ENCODE results near the gene REPS1.
A peak's percentile ranks its signal among the peaks of the same experiment; 100 is the strongest.
"Not testable (repeated sequence)": the region's sequence is repeated elsewhere in the genome, so short reads cannot be mapped to it uniquely, and the experiment has no call there.

REPS1 gene

DNA sequence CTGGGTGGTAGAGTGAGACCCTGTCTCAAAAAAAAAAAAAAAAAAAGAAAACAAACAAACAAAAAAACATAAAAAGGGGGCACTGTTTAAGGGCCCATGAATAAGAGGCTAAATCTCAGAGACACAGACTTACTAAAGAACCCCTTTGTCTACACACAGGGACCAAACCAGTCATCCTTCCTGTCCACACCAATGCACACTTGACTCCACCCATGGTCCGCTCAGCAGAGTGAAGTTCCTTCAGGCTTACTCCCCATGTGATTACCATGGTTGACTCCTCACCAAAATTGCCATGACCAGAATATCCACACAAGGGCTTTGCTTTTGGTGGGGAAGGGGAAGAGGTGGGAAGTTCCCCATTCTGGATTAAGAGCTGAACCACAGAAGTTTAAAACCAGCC lies 19.4 kb upstream of the REPS1 start:
- FAIRE-seq (no peak), DNase-seq (ENCODE audit: insufficient read length, low spot score) (no peak)
- TF ChIP-seq POLR2AphosphoS5 (IDR thresholded peaks at IDR 0.05; ENCODE audit: low read depth, low read length) = no peak
- no peak for TF ChIP-seq TAF1 (IDR thresholded peaks at IDR 0.05; ENCODE audit: low read depth, low read length)
- TF ChIP-seq POLR2A (IDR thresholded peaks at IDR 0.05; ENCODE audit: low read depth, low read length) = no peak
- no peak for TF ChIP-seq SPI1 (IDR thresholded peaks at IDR 0.05; ENCODE audit: low read depth, low read length)
- no peak for TF ChIP-seq POU2F2 (IDR thresholded peaks at IDR 0.05; ENCODE audit: low read depth, low read length)
- no peak for TF ChIP-seq PAX5 (IDR thresholded peaks at IDR 0.05; ENCODE audit: insufficient read depth, low read length, severe bottlenecking)

DNA sequence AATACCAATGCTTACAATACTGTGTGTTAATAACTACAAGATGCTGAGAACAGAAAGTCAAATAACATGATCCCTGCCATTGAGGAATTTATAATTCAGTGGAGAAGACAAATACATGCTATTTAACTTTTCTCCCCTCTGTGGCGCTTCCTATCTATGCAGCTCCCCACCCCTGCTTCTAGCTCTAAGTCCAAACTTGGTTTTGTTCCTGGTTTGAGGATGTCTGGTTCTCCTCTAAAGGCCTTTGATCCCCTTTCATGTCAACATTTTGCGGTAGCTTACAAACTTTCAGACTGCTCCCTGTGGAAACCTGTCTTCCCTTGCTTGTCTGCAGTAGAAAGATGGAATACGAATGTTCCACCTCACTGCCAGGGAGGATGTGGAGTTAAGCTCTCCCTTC lies 18.4 kb upstream of the REPS1 start:
- TF ChIP-seq SPI1 (IDR thresholded peaks at IDR 0.05; ENCODE audit: low read depth, low read length) = no peak
- TF ChIP-seq TAF1 (IDR thresholded peaks at IDR 0.05; ENCODE audit: low read depth, low read length) = no peak
- FAIRE-seq (no peak), DNase-seq (ENCODE audit: insufficient read length, low spot score) (no peak)

DNA sequence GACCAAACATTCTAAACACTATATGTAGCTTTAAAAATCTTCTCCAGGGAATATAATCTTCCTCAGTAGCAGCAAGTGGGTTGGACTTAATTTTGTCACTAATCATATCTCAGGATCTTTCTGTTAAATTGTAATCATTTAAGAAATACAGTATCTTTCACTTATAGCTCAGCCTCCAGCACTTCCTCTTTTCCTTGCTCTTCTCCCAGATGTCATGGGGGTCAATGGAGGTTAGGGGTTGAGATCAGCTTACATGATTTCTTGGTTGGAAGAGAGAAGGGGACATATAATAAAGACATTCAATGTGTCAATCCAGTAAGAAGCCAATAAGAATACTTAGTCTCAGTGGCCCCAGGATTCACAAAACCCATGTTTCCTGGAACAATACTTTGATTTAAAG lies 15.7 kb upstream of the REPS1 start:
- TF ChIP-seq SPI1 (IDR thresholded peaks at IDR 0.05; ENCODE audit: low read depth, low read length) (peak; percentile 81), POLR2A (IDR thresholded peaks at IDR 0.05; ENCODE audit: low read depth, low read length) (no peak), TAF1 (IDR thresholded peaks at IDR 0.05; ENCODE audit: low read depth, low read length) (no peak), POLR2AphosphoS5 (IDR thresholded peaks at IDR 0.05; ENCODE audit: low read depth, low read length) (no peak)
- DNase-seq (ENCODE audit: insufficient read length, low spot score) (no peak), FAIRE-seq (no peak)

DNA sequence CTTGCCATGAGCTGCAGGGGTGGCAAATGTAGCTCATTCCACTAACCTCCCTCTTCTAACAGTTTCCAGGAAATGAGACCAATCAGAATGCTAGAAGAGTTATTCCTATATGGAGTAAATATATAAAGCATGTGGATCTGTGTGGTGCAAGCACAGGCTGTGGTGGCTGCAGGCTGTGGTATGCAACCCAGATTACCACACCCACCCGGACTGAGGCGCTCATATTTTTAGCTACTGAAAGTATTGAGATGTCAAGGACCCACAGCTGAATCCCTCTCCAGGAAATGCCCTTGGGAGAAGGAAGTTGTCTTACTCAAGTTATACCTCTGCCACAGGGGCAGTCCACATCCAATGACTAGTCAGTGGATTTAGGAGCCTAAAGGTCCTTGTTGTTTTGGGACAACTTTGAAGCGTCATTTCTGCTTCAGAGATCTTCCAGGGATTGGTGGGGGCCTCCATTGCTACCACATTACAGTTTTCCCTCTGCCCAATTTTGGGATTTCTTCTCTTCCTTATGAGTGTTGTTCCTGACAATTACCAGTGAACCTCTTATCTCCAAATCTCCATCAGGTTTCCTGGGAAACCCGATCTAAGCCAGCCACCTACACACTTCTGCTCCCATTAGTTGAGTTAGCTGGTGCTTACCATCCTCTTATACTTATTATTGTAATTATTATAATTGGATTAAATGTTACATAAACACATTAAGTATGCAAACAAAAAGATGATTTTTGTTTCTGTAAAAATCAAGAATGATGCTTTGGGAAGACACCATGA lies 12.1 kb upstream of the REPS1 start:
- FAIRE-seq = no peak
- no peak for DNase-seq (ENCODE audit: insufficient read length, low spot score)
- TF ChIP-seq POU2F2 (IDR thresholded peaks at IDR 0.05; ENCODE audit: low read depth, low read length) (no peak), PAX5 (IDR thresholded peaks at IDR 0.05; ENCODE audit: insufficient read depth, low read length, severe bottlenecking) (no peak)

DNA sequence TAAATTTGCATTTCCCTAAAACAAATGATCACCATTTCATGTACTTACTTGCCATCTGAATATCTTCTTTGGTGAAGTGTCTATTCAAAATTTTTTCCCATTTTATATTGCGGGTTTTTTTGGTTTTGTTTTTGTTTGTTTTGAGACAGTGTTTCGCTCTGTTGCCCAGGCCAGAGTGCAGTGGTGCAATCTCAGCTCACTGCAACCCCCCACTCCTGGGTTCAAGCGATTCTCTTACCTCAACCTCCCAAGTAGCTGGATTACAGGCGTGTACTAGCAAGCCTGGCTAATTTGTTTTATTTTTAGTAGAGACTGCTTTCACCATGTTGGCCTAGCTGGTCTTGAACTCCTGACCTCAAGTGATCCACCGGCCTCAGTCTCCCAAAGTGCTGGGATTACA lies 9.1 kb upstream of the REPS1 start:
- DNase-seq (ENCODE audit: insufficient read length, low spot score) (no peak), FAIRE-seq (no peak)
- TF ChIP-seq POLR2AphosphoS5 (IDR thresholded peaks at IDR 0.05; ENCODE audit: low read depth, low read length) = no peak
- TF ChIP-seq POLR2A (IDR thresholded peaks at IDR 0.05; ENCODE audit: low read depth, low read length) = no peak
- TF ChIP-seq POU2F2 (IDR thresholded peaks at IDR 0.05; ENCODE audit: low read depth, low read length) = no peak
- no peak for TF ChIP-seq PAX5 (IDR thresholded peaks at IDR 0.05; ENCODE audit: insufficient read depth, low read length, severe bottlenecking)
- TF ChIP-seq SPI1 (IDR thresholded peaks at IDR 0.05; ENCODE audit: low read depth, low read length) = no peak
- TF ChIP-seq TAF1 (IDR thresholded peaks at IDR 0.05; ENCODE audit: low read depth, low read length) = no peak

DNA sequence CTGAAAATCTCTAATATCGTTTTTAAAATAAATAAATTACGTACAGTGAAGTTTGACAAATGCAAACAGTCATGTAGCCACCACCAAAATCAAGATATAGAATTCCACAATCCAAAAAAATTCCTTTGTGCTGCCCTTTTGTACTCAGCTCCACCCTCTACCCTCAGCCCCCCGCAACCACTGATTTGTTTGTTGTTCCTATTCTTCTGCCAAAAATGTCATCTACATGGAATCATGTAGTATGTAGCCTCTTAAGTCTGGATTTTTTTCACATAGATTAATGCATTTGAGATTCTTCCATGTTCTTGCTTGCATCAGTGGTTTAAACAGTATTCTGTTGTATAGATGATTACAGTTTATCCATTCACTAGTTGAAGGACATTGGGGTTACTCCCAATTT lies 8.5 kb upstream of the REPS1 start:
- FAIRE-seq (no peak), DNase-seq (ENCODE audit: insufficient read length, low spot score) (no peak)
- no peak for TF ChIP-seq POLR2AphosphoS5 (IDR thresholded peaks at IDR 0.05; ENCODE audit: low read depth, low read length)
- no peak for TF ChIP-seq POU2F2 (IDR thresholded peaks at IDR 0.05; ENCODE audit: low read depth, low read length)
- no peak for TF ChIP-seq SPI1 (IDR thresholded peaks at IDR 0.05; ENCODE audit: low read depth, low read length)
- TF ChIP-seq POLR2A (IDR thresholded peaks at IDR 0.05; ENCODE audit: low read depth, low read length) = no peak
- no peak for TF ChIP-seq TAF1 (IDR thresholded peaks at IDR 0.05; ENCODE audit: low read depth, low read length)
- no peak for TF ChIP-seq PAX5 (IDR thresholded peaks at IDR 0.05; ENCODE audit: insufficient read depth, low read length, severe bottlenecking)

DNA sequence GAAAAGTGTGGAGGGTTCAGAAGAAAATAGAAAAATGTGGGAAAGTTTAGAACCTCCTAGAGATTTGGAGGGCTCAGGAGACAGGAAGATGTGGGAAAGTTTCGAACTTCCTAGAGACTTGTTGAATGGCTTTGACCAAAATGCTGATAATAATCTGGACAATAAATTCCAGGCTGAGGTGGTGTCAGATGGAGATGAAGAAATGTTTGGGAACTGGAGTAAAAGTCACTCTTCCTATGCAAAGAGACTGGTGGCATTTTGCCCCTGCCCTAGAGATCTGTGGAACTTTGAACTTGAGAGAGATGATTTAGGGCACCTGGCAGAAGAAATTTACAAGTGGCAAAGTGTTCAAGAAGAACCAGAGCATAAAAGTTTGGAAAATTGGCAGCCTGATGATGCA lies 5.4 kb upstream of the REPS1 start:
- not testable (repeated sequence) for FAIRE-seq; DNase-seq (ENCODE audit: insufficient read length, low spot score)

DNA sequence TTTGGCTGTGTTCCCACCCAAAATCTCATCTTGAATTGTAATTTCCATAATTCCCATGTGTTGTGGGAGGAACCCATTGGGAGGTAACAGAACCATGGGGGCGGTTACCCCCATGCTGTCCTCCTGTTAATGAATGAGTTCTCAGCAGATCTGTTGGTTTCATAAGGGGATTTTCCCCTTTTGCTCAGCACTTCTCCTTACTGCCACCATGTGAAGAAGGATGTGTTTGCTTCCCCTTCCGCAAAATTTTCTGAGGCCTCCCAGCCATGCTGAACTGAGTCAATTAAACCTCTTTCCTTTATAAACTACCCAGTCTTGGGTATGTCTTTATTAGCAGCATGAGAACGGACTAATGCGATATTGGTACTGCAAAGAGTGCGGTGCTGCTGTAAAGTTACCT lies 4.9 kb upstream of the REPS1 start:
- FAIRE-seq; DNase-seq (ENCODE audit: insufficient read length, low spot score): not testable (repeated sequence)

DNA sequence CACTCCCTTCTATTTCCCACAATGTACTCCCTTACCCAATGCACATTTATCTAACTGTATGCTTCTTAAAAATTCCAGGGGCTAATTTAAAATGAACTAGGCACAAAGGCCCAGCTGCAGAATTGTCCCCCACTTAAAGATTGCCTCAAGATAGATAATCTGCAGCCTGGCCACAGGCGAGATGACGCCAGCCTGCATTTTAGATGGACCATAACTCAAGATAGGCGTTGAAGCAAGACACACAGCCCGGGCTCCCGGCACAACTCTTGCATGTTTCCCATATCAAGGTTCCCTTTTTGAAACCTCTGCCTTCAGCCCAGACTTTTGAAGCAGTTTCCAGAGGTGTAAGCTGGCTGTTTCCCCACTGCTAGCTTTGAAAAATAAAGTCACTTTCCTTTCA lies 3.2 kb upstream of the REPS1 start:
- TF ChIP-seq POLR2AphosphoS5 (IDR thresholded peaks at IDR 0.05; ENCODE audit: low read depth, low read length) = no peak
- TF ChIP-seq PAX5 (IDR thresholded peaks at IDR 0.05; ENCODE audit: insufficient read depth, low read length, severe bottlenecking) = no peak
- no peak for TF ChIP-seq POLR2A (IDR thresholded peaks at IDR 0.05; ENCODE audit: low read depth, low read length)
- no peak for TF ChIP-seq POU2F2 (IDR thresholded peaks at IDR 0.05; ENCODE audit: low read depth, low read length)
- TF ChIP-seq SPI1 (IDR thresholded peaks at IDR 0.05; ENCODE audit: low read depth, low read length) = no peak
- no peak for TF ChIP-seq TAF1 (IDR thresholded peaks at IDR 0.05; ENCODE audit: low read depth, low read length)
- FAIRE-seq (no peak), DNase-seq (ENCODE audit: insufficient read length, low spot score) (no peak)

DNA sequence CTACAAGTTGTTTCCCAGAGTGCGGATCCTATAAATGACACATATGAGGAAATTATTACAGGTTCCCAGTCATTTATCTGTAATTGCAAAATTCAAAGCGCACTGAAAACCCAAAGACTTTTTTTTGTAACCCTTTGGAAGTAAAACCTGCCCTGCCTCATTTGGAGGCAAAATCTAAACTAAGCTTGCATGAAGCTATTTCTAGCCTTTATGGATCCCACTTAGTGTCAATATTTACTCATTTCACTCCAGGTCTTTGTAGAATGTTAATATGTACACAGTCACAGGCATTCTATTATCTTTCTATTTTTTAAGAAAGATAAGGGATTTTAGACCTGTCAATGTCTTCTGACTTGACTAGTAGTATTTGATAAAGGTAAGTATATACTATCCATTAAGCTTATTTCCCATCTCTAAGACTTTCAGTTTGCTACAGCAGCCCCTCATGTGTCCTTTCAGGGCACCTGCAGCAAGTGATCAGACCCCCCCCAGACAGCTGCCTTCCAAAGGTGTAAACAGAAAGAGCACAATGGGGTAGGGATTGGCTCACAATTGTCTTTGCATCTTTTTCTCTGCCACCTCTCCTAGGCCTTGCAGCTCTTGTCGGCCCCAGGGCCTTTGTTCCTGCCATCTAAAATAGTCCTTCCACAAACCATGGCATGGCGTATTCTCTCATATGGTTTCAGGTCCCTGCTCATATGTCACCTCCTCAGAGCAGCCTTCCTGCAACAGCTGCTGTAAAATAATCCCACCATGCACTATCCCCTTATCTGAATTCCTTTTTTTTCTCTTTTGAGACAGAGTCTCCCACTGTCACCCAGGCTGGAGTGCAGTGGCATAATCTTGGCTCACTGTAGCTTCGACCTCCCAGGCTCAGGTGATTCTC lies 1.3 kb upstream of the REPS1 start:
- no peak for DNase-seq (ENCODE audit: insufficient read length, low spot score)
- no peak for FAIRE-seq
- TF ChIP-seq POU2F2 (IDR thresholded peaks at IDR 0.05; ENCODE audit: low read depth, low read length) (no peak), POLR2AphosphoS5 (IDR thresholded peaks at IDR 0.05; ENCODE audit: low read depth, low read length) (no peak), POLR2A (IDR thresholded peaks at IDR 0.05; ENCODE audit: low read depth, low read length) (no peak), PAX5 (IDR thresholded peaks at IDR 0.05; ENCODE audit: insufficient read depth, low read length, severe bottlenecking) (no peak), SPI1 (IDR thresholded peaks at IDR 0.05; ENCODE audit: low read depth, low read length) (no peak), TAF1 (IDR thresholded peaks at IDR 0.05; ENCODE audit: low read depth, low read length) (no peak)

All from GM12891 (cell line).